Osteoblast (primary cell): ENCODE results near the gene CDT1. TPM values are rescaled to one million over a fixed set of nuclear protein-coding genes. Genes with fewer than 3 reads are reported as not detected.

Experiments used
- DNase-seq: peaks from one replicate; pipeline ENCODE4 v3.0.0; 2011; ENCODE audit warnings: low spot score, mixed read lengths; ENCODE audit not compliant: insufficient read length; ENCODE audit errors: missing footprints
- H2AFZ ChIP-seq: 2 replicates; pipeline ENCODE4 v1.6.0; 2011; ENCODE audit warnings: mild to moderate bottlenecking, low read length
- H3K27ac ChIP-seq: 2 replicates; pipeline ENCODE4 v1.5.1; 2011; ENCODE audit warnings: mild to moderate bottlenecking, low read depth, low read length, moderate library complexity
- H3K27me3 ChIP-seq: 2 replicates; pipeline ENCODE4 v1.6.0; 2012; ENCODE audit warnings: mild to moderate bottlenecking, control low read depth, inconsistent platforms, low read length, moderate library complexity; ENCODE audit not compliant: insufficient read depth
- H3K36me3 ChIP-seq: 2 replicates; pipeline ENCODE4 v1.5.1; 2011; ENCODE audit warnings: mild to moderate bottlenecking, low read length, control low read depth, moderate library complexity; ENCODE audit not compliant: insufficient read depth
- H3K4me1 ChIP-seq: 2 replicates; pipeline ENCODE4 v1.5.1; 2011; ENCODE audit warnings: mild to moderate bottlenecking, low read length, control low read depth, moderate library complexity; ENCODE audit not compliant: insufficient read depth
- H3K4me2 ChIP-seq: 2 replicates; pipeline ENCODE4 v1.6.0; 2011; ENCODE audit warnings: mild to moderate bottlenecking, low read length; ENCODE audit not compliant: insufficient read depth
- H3K4me3 ChIP-seq: fragments of 200-600 bp; sonication (generic); 3 replicates; pipeline ENCODE4 v1.5.1; 2012; ENCODE audit warnings: mild to moderate bottlenecking, low read length, inconsistent platforms; ENCODE audit not compliant: insufficient read depth
- H3K79me2 ChIP-seq: 2 replicates; pipeline ENCODE4 v1.6.0; 2012; ENCODE audit warnings: mild to moderate bottlenecking, low read length, control low read depth, inconsistent platforms; ENCODE audit not compliant: insufficient read depth
- H3K9me3 ChIP-seq: 2 replicates; pipeline ENCODE4 v1.5.1; 2011; ENCODE audit warnings: low read depth, low read length, control low read depth
- H4K20me1 ChIP-seq: 2 replicates; pipeline ENCODE4 v1.6.0; 2012; ENCODE audit warnings: mild to moderate bottlenecking, low read length, control low read depth; ENCODE audit not compliant: insufficient read depth
- total RNA-seq: library from RNA; depleted of rRNA; stranded (reverse); fragments of >200 nt; gene quantifications from 2 replicates; pipeline ENCODE4 v1.2.3, GENCODE V29; 2012
- TF ChIP-seq, protein P1 (sequence below): IDR thresholded peaks from 2 replicates; pipeline ENCODE4 v1.5.1; 2011; ENCODE audit warnings: mild to moderate bottlenecking, low read depth, low read length, moderate library complexity; ENCODE audit errors: extremely low read depth

Gene CDT1
- total RNA-seq, 1 donor, result 2.9 TPM

DNA sequence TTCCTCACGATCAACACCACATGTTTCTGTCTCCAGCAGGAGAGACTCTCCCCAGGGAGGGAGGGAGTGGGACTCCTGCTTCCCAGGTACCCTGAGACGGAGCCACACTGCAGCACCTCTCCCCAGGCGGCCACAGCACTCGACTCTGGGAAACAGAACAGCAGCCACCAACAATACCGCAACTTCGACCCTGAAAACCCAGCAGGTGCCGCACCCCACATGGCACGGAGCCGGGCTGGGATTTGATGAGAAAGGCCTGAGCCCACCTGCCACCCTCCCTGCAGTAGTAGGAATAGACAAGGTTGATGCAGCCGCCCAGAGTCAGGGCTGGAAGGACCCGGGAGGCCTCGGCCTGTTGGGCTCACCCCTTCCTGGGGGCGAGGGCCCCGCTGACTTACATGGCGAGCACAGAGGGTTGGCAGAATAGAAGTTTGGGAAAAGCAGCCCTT lies 38.7 kb downstream of the CDT1 start:
- Histone ChIP-seq H3K4me1 (peaks cover 6% of the 10 kb centered on the region), H3K27me3 (no peaks in the 10 kb centered on the region), H3K4me2 (no peak overlapping the region), H3K4me3 (no peak overlapping the region), H3K36me3 (peaks cover 13% of the 10 kb centered on the region), H4K20me1 (peaks cover 3% of the 10 kb centered on the region), H3K79me2 (no peaks in the 10 kb centered on the region), H2AFZ (no peak overlapping the region), H3K27ac (no peak overlapping the region), H3K9me3 (no peaks in the 10 kb centered on the region)
- TF ChIP-seq, protein P1, sequence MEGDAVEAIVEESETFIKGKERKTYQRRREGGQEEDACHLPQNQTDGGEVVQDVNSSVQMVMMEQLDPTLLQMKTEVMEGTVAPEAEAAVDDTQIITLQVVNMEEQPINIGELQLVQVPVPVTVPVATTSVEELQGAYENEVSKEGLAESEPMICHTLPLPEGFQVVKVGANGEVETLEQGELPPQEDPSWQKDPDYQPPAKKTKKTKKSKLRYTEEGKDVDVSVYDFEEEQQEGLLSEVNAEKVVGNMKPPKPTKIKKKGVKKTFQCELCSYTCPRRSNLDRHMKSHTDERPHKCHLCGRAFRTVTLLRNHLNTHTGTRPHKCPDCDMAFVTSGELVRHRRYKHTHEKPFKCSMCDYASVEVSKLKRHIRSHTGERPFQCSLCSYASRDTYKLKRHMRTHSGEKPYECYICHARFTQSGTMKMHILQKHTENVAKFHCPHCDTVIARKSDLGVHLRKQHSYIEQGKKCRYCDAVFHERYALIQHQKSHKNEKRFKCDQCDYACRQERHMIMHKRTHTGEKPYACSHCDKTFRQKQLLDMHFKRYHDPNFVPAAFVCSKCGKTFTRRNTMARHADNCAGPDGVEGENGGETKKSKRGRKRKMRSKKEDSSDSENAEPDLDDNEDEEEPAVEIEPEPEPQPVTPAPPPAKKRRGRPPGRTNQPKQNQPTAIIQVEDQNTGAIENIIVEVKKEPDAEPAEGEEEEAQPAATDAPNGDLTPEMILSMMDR, result no peak
- DNase-seq, result no peak

DNA sequence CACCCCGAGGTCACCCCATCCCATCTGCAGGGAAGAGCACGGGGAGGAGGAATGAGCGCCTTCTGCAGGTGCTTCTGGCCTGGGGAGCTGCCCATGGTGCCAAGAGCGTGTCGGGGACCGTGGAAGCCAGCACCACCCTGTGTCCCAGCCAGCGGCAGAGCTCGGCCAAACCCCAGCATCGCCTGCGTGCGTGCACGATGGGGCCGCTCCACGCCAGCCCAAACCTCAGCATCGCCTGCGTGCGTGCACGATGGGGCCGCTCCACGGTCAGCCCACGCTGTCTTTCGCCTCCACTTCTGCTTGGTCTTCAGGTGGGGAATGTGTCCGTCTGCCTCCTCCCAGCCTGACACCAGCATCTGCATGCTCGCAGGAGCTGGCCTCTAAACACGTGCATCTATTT lies 39.2 kb downstream of the CDT1 start:
- Histone ChIP-seq H3K27me3 (no peaks in the 10 kb centered on the region), H3K4me2 (no peak overlapping the region), H3K4me3 (no peak overlapping the region), H3K4me1 (peaks cover 6% of the 10 kb centered on the region), H4K20me1 (peaks cover 7% of the 10 kb centered on the region), H3K27ac (no peak overlapping the region), H2AFZ (no peak overlapping the region), H3K79me2 (no peaks in the 10 kb centered on the region), H3K9me3 (no peaks in the 10 kb centered on the region), H3K36me3 (peaks cover 13% of the 10 kb centered on the region)
- TF ChIP-seq, protein P1, result no peak
- DNase-seq, result no peak

DNA sequence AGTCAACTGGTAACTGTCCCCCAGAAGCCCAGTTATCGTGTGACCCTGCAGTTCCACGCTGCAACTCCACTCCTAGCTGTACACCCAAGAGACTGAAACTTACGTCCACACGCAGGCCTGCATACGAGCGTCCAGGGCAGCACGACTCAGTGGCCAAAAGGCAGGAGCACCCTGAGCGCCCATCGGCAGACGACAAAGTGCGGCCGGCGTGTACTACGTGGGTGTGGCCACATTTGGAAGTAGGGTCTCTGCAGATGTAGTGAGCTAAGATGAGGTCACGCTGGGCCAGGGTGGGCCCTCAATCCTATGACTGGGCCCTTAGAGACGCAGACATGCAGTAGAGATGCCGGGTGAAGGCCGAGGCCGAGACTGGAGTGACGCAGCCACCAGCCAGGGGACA lies 39.7 kb downstream of the CDT1 start:
- H2AFZ ChIP-seq, result no peak overlapping the region
- H3K27ac ChIP-seq, result no peak overlapping the region
- TF ChIP-seq, protein P1, result no peak
- H4K20me1 ChIP-seq, result peaks cover 9% of the 10 kb centered on the region
- H3K4me3 ChIP-seq, result no peak overlapping the region
- no peaks in the 10 kb centered on the region for H3K27me3 ChIP-seq
- H3K9me3 ChIP-seq, result no peaks in the 10 kb centered on the region
- no peak overlapping the region for H3K4me2 ChIP-seq
- H3K79me2 ChIP-seq, result no peaks in the 10 kb centered on the region
- H3K4me1 ChIP-seq, result peaks cover 6% of the 10 kb centered on the region
- DNase-seq, result no peak
- peaks cover 13% of the 10 kb centered on the region for H3K36me3 ChIP-seq

DNA sequence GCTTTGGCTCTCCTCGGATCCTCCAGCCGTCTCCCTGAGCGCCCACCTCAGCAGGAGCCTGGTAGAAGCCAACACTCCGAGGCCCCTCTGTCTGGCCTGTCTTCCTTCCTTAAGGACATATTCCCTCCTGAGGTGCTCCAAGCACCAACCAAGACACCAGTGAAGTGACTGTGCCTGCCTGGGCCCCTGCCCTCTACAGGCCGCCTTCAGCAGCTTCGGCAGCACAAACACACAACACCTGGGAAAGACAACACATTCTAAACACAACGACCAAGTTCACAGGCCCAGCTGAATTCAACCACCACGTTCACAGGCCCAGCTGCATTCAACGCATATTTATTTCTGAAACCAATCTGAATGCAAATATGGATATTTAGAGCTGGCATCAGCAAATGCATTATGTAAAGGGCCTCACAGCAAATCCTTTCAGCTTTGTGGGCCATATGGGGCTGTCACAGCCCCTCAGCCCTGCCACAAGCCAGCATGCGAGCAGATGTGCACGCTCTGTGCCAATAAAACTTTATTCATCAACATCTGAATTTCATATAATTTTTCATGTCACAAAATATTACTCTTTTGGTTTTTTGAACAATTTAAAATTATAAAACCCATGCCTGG lies 40.9 kb downstream of the CDT1 start:
- H4K20me1 ChIP-seq, result peaks cover 9% of the 10 kb centered on the region
- TF ChIP-seq, protein P1, result no peak
- no peak overlapping the region for H3K4me3 ChIP-seq
- no peak overlapping the region for H3K27ac ChIP-seq
- peaks cover 9% of the 10 kb centered on the region for H3K36me3 ChIP-seq
- H3K4me2 ChIP-seq, result no peak overlapping the region
- H2AFZ ChIP-seq, result no peak overlapping the region
- peaks cover 6% of the 10 kb centered on the region for H3K4me1 ChIP-seq
- H3K9me3 ChIP-seq, result no peaks in the 10 kb centered on the region
- no peak for DNase-seq
- no peaks in the 10 kb centered on the region for H3K79me2 ChIP-seq
- H3K27me3 ChIP-seq, result no peaks in the 10 kb centered on the region
